ENCODE results near the gene RTL9.
"Not testable (repeated sequence)": the region's sequence is repeated elsewhere in the genome, so short reads cannot be mapped to it uniquely, and the experiment has no call there.

RTL9 gene

GRCh38 chrX:110346681-110347080 is 12.0 kb upstream of the RTL9 start:
- no peak for DNase-seq

- no peak for DNase-seq
These were observed 625 bp downstream of the RTL9 start for GRCh38 chrX:110359273-110359672.

GRCh38 chrX:110363244-110363643 is 4.6 kb downstream of the RTL9 start:
- no peak for DNase-seq

GRCh38 chrX:110373310-110373709 is 14.7 kb downstream of the RTL9 start:
- no peak for DNase-seq

- no peak for DNase-seq
These were observed 15.9 kb downstream of the RTL9 start for GRCh38 chrX:110374559-110374958.

GRCh38 chrX:110381216-110381615 is 22.6 kb downstream of the RTL9 start:
- DNase-seq, result no peak

- DNase-seq, result no peak
These were observed 24.8 kb downstream of the RTL9 start for GRCh38 chrX:110383414-110383813.

- no peak for DNase-seq
These were observed 25.8 kb downstream of the RTL9 start for GRCh38 chrX:110384490-110384889.

GRCh38 chrX:110389570-110389969 is 30.9 kb downstream of the RTL9 start:
- no peak for DNase-seq

- no peak for DNase-seq
These were observed 32.4 kb downstream of the RTL9 start for GRCh38 chrX:110391086-110391485.

- DNase-seq, result no peak
These were observed 36.0 kb downstream of the RTL9 start for GRCh38 chrX:110394651-110395050.

GRCh38 chrX:110395877-110396276 is 37.2 kb downstream of the RTL9 start:
- no peak for DNase-seq

- DNase-seq, result no peak
These were observed 38.1 kb downstream of the RTL9 start for GRCh38 chrX:110396735-110397134.

- DNase-seq, result no peak
These were observed 38.7 kb downstream of the RTL9 start for GRCh38 chrX:110397339-110397738.

GRCh38 chrX:110397904-110398303 is 39.3 kb downstream of the RTL9 start:
- no peak for DNase-seq

- DNase-seq, result no peak
These were observed 40.8 kb downstream of the RTL9 start for GRCh38 chrX:110399497-110399896.

- no peak for DNase-seq
These were observed 41.3 kb downstream of the RTL9 start for GRCh38 chrX:110399966-110400365.

- no peak for DNase-seq
These were observed 42.5 kb downstream of the RTL9 start for GRCh38 chrX:110401135-110401534.

GRCh38 chrX:110402091-110402849 is 43.6 kb downstream of the RTL9 start:
- DNase-seq, result no peak

- DNase-seq, result no peak
These were observed 44.2 kb downstream of the RTL9 start for GRCh38 chrX:110402850-110403221.

- no peak for DNase-seq
These were observed 45.0 kb downstream of the RTL9 start for GRCh38 chrX:110403441-110404238.

- no peak for DNase-seq
These were observed 45.7 kb downstream of the RTL9 start for GRCh38 chrX:110404376-110404775.

- not testable (repeated sequence) for DNase-seq
These were observed 47.6 kb downstream of the RTL9 start for GRCh38 chrX:110406250-110406649.

GRCh38 chrX:110406822-110407221 is 48.2 kb downstream of the RTL9 start:
- DNase-seq, result no peak
